Measurements from ENCODE around the gene MED16.

Gene MED16

GRCh38 chr19:870963-871401, 22.0 kb downstream of the MED16 start:
- Histone ChIP-seq H3K9me2 (replicated peaks; ENCODE audit: low read depth, low read length) (no peaks in the 10 kb centered on the region), H4K20me1 (ENCODE audit: insufficient read depth, low read length, poor library complexity, severe bottlenecking) (no peaks in the 10 kb centered on the region), H3K27me3 (ENCODE audit: insufficient read depth, low read length, poor library complexity, severe bottlenecking) (no peaks in the 10 kb centered on the region), H3K79me2 (ENCODE audit: insufficient read depth, low read length) (no peaks in the 10 kb centered on the region), H3K9ac (ENCODE audit: low read depth, low read length, poor library complexity, severe bottlenecking) (no peak overlapping the region), H3K36me3 (ENCODE audit: insufficient read depth, low read length) (no peaks in the 10 kb centered on the region; the same call in 1 of the 2 replicates), H3K4me2 (ENCODE audit: low read depth, low read length, poor library complexity, severe bottlenecking) (no peak overlapping the region), H3F3A (ENCODE audit: low read depth) (no peaks in the 10 kb centered on the region; the same call in 1 of the 2 replicates), H3K9me3 (ENCODE audit: insufficient read depth, low read depth, low read length) (no peaks in the 10 kb centered on the region), H3K4me1 (ENCODE audit: insufficient read depth, low read length, poor library complexity, severe bottlenecking) (no peaks in the 10 kb centered on the region), H2AFZ (ENCODE audit: low read length) (no peak overlapping the region), H3K4me3 (ENCODE audit: low read length, poor library complexity, severe bottlenecking) (no peak overlapping the region)
- TF ChIP-seq EZH2phosphoT487 (IDR thresholded peaks at IDR 0.05; ENCODE audit: borderline replicate concordance) = no peak
- no peak for TF ChIP-seq CTCF (conservative IDR thresholded peaks at IDR 0.05; ENCODE audit: low read length)

- Histone ChIP-seq H3K27me3 (ENCODE audit: insufficient read depth, low read length, poor library complexity, severe bottlenecking) (no peaks in the 10 kb centered on the region), H3K36me3 (ENCODE audit: insufficient read depth, low read length) (no peaks in the 10 kb centered on the region; the same call in 1 of the 2 replicates), H3K4me2 (ENCODE audit: low read depth, low read length, poor library complexity, severe bottlenecking) (no peak overlapping the region), H3K9me3 (ENCODE audit: insufficient read depth, low read depth, low read length) (no peaks in the 10 kb centered on the region), H3K9ac (ENCODE audit: low read depth, low read length, poor library complexity, severe bottlenecking) (no peak overlapping the region), H3K79me2 (ENCODE audit: insufficient read depth, low read length) (no peaks in the 10 kb centered on the region), H3K4me1 (ENCODE audit: insufficient read depth, low read length, poor library complexity, severe bottlenecking) (no peaks in the 10 kb centered on the region), H3F3A (ENCODE audit: low read depth) (no peaks in the 10 kb centered on the region; the same call in 1 of the 2 replicates), H2AFZ (ENCODE audit: low read length) (no peak overlapping the region), H4K20me1 (ENCODE audit: insufficient read depth, low read length, poor library complexity, severe bottlenecking) (no peaks in the 10 kb centered on the region), H3K4me3 (ENCODE audit: low read length, poor library complexity, severe bottlenecking) (no peak overlapping the region), H3K9me2 (replicated peaks; ENCODE audit: low read depth, low read length) (no peaks in the 10 kb centered on the region)
- no peak for TF ChIP-seq CTCF (conservative IDR thresholded peaks at IDR 0.05; ENCODE audit: low read length)
- TF ChIP-seq EZH2phosphoT487 (IDR thresholded peaks at IDR 0.05; ENCODE audit: borderline replicate concordance) = no peak
Observed at GRCh38 chr19:870314-870713, 22.7 kb downstream of the MED16 start.

GRCh38 chr19:869245-870177, 23.5 kb downstream of the MED16 start:
- Histone ChIP-seq H3K9ac (ENCODE audit: low read depth, low read length, poor library complexity, severe bottlenecking) (no peak overlapping the region), H3K4me1 (ENCODE audit: insufficient read depth, low read length, poor library complexity, severe bottlenecking) (no peaks in the 10 kb centered on the region)
- TF ChIP-seq CTCF (conservative IDR thresholded peaks at IDR 0.05; ENCODE audit: low read length) = no peak
- TF ChIP-seq EZH2phosphoT487 (IDR thresholded peaks at IDR 0.05; ENCODE audit: borderline replicate concordance) = no peak

More at GRCh38 chr19:869245-870177, 23.5 kb downstream of the MED16 start:
- H2AFZ ChIP-seq (ENCODE audit: low read length) = no peak overlapping the region
- no peak overlapping the region for H3K4me2 ChIP-seq (ENCODE audit: low read depth, low read length, poor library complexity, severe bottlenecking)
- no peaks in the 10 kb centered on the region for H3K9me3 ChIP-seq (ENCODE audit: insufficient read depth, low read depth, low read length)
- H3F3A ChIP-seq (ENCODE audit: low read depth) = no peaks in the 10 kb centered on the region; the same call in 1 of the 2 replicates
- H3K27me3 ChIP-seq (ENCODE audit: insufficient read depth, low read length, poor library complexity, severe bottlenecking) = no peaks in the 10 kb centered on the region
- H3K36me3 ChIP-seq (ENCODE audit: insufficient read depth, low read length) = no peaks in the 10 kb centered on the region; the same call in 1 of the 2 replicates
- no peaks in the 10 kb centered on the region for H3K79me2 ChIP-seq (ENCODE audit: insufficient read depth, low read length)
- no peaks in the 10 kb centered on the region for H3K9me2 ChIP-seq (replicated peaks; ENCODE audit: low read depth, low read length)
- H4K20me1 ChIP-seq (ENCODE audit: insufficient read depth, low read length, poor library complexity, severe bottlenecking) = no peaks in the 10 kb centered on the region
- H3K4me3 ChIP-seq (ENCODE audit: low read length, poor library complexity, severe bottlenecking) = no peak overlapping the region
